IMR-90 (cell line): Measurements from ENCODE around the gene PTPMT1. TPM values are rescaled to one million over a fixed set of nuclear protein-coding genes. Genes with fewer than 3 reads are reported as not detected.

Experiments used
- ATAC-seq: fragments of 200-7000 bp; cut with Tn5 transposase; 2 replicates; pipeline ENCODE4 v1.9.1; 2020; ENCODE audit warnings: low read depth, mild to moderate bottlenecking, moderate library complexity
- BruUV-seq: library from RNA; stranded (reverse); fragments of 400-500 nt; replicated peaks from 2 replicates; lab custom pipeline; 2021; lab: Mats Ljungman, UMichigan
- CTCF ChIA-PET: fragments of 300-600 bp; formaldehyde crosslinking; extraction: SDS; loops from one replicate; lab custom pipeline; 2021; ENCODE audit warnings: antibody characterized with exemption; lab: Yijun Ruan, JAX
- POLR2A ChIA-PET: fragments of 300-600 bp; sonication (Branson Sonifier 250); formaldehyde crosslinking; loops from one replicate; lab custom pipeline; 2022; ENCODE audit warnings: antibody characterized with exemption; ENCODE audit not compliant: unreplicated experiment; lab: Charles Lee
- DNase-seq: peaks from one replicate; pipeline ENCODE4 v3.0.0; 2013
- H2AFZ ChIP-seq: replicated peaks from 2 replicates; pipeline ENCODE3; 2013; ENCODE audit warnings: low read length, mild to moderate bottlenecking; ENCODE audit not compliant: poor library complexity
- H2AK5ac ChIP-seq: 2 replicates; pipeline ENCODE4 v1.6.1; 2013; ENCODE audit warnings: low read depth, low read length, inconsistent platforms
- H2AK9ac ChIP-seq: replicated peaks from 2 replicates; pipeline ENCODE3; 2013; ENCODE audit warnings: mild to moderate bottlenecking, low read depth, low read length, moderate library complexity; ENCODE audit not compliant: poor library complexity
- H2BK120ac ChIP-seq: 2 replicates; pipeline ENCODE4 v1.6.1; 2013; ENCODE audit warnings: low read depth, low read length, inconsistent platforms
- H2BK15ac ChIP-seq: 3 replicates; pipeline ENCODE4 v1.6.1; 2013; ENCODE audit warnings: low read depth, low read length, inconsistent platforms
- H2BK20ac ChIP-seq: 2 replicates; pipeline ENCODE4 v1.6.1; 2013; ENCODE audit warnings: low read depth, mild to moderate bottlenecking, inconsistent platforms, low read length, moderate library complexity
- H2BK5ac ChIP-seq: 2 replicates; pipeline ENCODE4 v1.6.1; 2013; ENCODE audit warnings: mild to moderate bottlenecking, low read depth, low read length, inconsistent platforms; ENCODE audit not compliant: poor library complexity, severe bottlenecking
- H3K14ac ChIP-seq: replicated peaks from 2 replicates; pipeline ENCODE4 v1.6.1; 2013; ENCODE audit warnings: low read depth, low read length, inconsistent platforms
- H3K18ac ChIP-seq: 2 replicates; pipeline ENCODE4 v1.6.1; 2013; ENCODE audit warnings: low read depth, low read length, control low read depth
- H3K23ac ChIP-seq: 2 replicates; pipeline ENCODE4 v1.6.1; 2013; ENCODE audit warnings: low read depth, low read length, inconsistent platforms
- H3K27ac ChIP-seq: 2 replicates; pipeline ENCODE4 v1.5.1; 2013; ENCODE audit warnings: mild to moderate bottlenecking, control low read depth, low read length; ENCODE audit not compliant: insufficient read depth
- H3K27me3 ChIP-seq: 2 replicates; pipeline ENCODE4 v1.6.1; 2013; ENCODE audit warnings: low read length; ENCODE audit not compliant: control insufficient read depth, insufficient read depth
- H3K36me3 ChIP-seq: 2 replicates; pipeline ENCODE4 v1.6.1; 2013; ENCODE audit warnings: low read length, mixed read lengths; ENCODE audit not compliant: control insufficient read depth, insufficient read depth
- H3K4ac ChIP-seq: 2 replicates; pipeline ENCODE4 v1.6.1; 2013; ENCODE audit warnings: low read depth, low read length, inconsistent platforms
- H3K4me1 ChIP-seq: 2 replicates; pipeline ENCODE4 v1.6.1; 2013; ENCODE audit warnings: low read length, mixed read lengths; ENCODE audit not compliant: control insufficient read depth, insufficient read depth
- H3K4me2 ChIP-seq: 2 replicates; pipeline ENCODE4 v1.6.1; 2013; ENCODE audit warnings: low read depth, mild to moderate bottlenecking, control low read depth, low read length, moderate library complexity
- H3K4me3 ChIP-seq: 2 replicates; pipeline ENCODE4 v1.5.1; 2013; ENCODE audit warnings: low read depth, mild to moderate bottlenecking, control low read depth, low read length, moderate library complexity; ENCODE audit not compliant: insufficient read depth
- H3K56ac ChIP-seq: 2 replicates; pipeline ENCODE4 v1.6.1; 2013; ENCODE audit warnings: low read length, inconsistent platforms; ENCODE audit not compliant: insufficient read depth; ENCODE audit errors: extremely low read depth
- H3K79me1 ChIP-seq, 2 experiments: 2 replicates each; pipeline ENCODE4 v1.6.1; 2013; ENCODE audit warnings: low read length in 2 of 2, inconsistent platforms in 1 of 2, low read depth in 1 of 2
- H3K9ac ChIP-seq: 2 replicates; pipeline ENCODE4 v1.6.1; 2013; ENCODE audit warnings: low read depth, low read length, control low read depth
- H3K9me1 ChIP-seq: 2 replicates; pipeline ENCODE4 v1.6.1; 2013; ENCODE audit warnings: low read length, inconsistent platforms; ENCODE audit not compliant: insufficient read depth
- H3K9me3 ChIP-seq: 2 replicates; pipeline ENCODE4 v1.6.1; 2013; ENCODE audit warnings: low read length; ENCODE audit not compliant: control insufficient read depth, insufficient read depth
- H4K20me1 ChIP-seq: 2 replicates; pipeline ENCODE4 v1.6.1; 2013; ENCODE audit warnings: low read length, inconsistent platforms; ENCODE audit not compliant: insufficient read depth
- H4K5ac ChIP-seq: 2 replicates; pipeline ENCODE4 v1.6.1; 2013; ENCODE audit warnings: mild to moderate bottlenecking, low read depth, low read length, control low read depth
- H4K8ac ChIP-seq, 2 experiments: 2 replicates each; pipeline ENCODE4 v1.6.1; 2013; ENCODE audit warnings: low read depth in 2 of 2, low read length in 2 of 2, control low read depth in 1 of 2, inconsistent platforms in 1 of 2
- H4K91ac ChIP-seq: 2 replicates; pipeline ENCODE4 v1.6.1; 2013; ENCODE audit warnings: low read depth, low read length, inconsistent platforms; ENCODE audit not compliant: insufficient read depth
- CEBPB ChIP-seq: IDR thresholded peaks from 2 replicates; pipeline ENCODE4 v1.6.1; 2012; ENCODE audit warnings: low read depth, low read length, improper control_type of control experiment
- CHD1 ChIP-seq: IDR thresholded peaks from 2 replicates; pipeline ENCODE4 v1.6.1; 2012; ENCODE audit warnings: low read depth, low read length, improper control_type of control experiment
- CTCF ChIP-seq: conservative IDR thresholded peaks from 2 replicates; pipeline ENCODE4 v1.5.1; 2012; ENCODE audit warnings: mild to moderate bottlenecking, low read depth, low read length, improper control_type of control experiment
- ELK1 ChIP-seq: fragments of 150-350 bp; IDR thresholded peaks from 2 replicates; pipeline ENCODE4 v1.6.1; 2016; ENCODE audit warnings: low read depth, mild to moderate bottlenecking, low read length, moderate library complexity, borderline replicate concordance
- FOS ChIP-seq: fragments of 150-350 bp; IDR thresholded peaks from 2 replicates; pipeline ENCODE4 v1.6.1; 2016; ENCODE audit warnings: low read depth, low read length
- MAZ ChIP-seq: IDR thresholded peaks from 2 replicates; pipeline ENCODE4 v1.6.1; 2012; ENCODE audit warnings: low read depth, mild to moderate bottlenecking, low read length, improper control_type of control experiment, moderate library complexity, borderline replicate concordance
- MXI1 ChIP-seq: IDR thresholded peaks from 2 replicates; pipeline ENCODE4 v1.6.1; 2012; ENCODE audit warnings: low read depth, mild to moderate bottlenecking, low read length, moderate library complexity, borderline replicate concordance
- POLR2A ChIP-seq: IDR thresholded peaks from 2 replicates; pipeline ENCODE4 v1.6.1; 2012; ENCODE audit warnings: mild to moderate bottlenecking, low read depth, low read length
- RAD21 ChIP-seq: IDR thresholded peaks from 2 replicates; pipeline ENCODE4 v1.6.1; 2012; ENCODE audit warnings: low read length, improper control_type of control experiment
- RCOR1 ChIP-seq: IDR thresholded peaks from 2 replicates; pipeline ENCODE4 v1.6.1; 2012; ENCODE audit warnings: mild to moderate bottlenecking, low read length, improper control_type of control experiment; ENCODE audit not compliant: insufficient replicate concordance
- RFX5 ChIP-seq: IDR thresholded peaks from 2 replicates; pipeline ENCODE4 v1.8.0; 2012; ENCODE audit warnings: low read depth, mild to moderate bottlenecking, low read length, moderate library complexity
- SMC3 ChIP-seq: fragments of 150-350 bp; IDR thresholded peaks from 2 replicates; pipeline ENCODE4 v1.6.1; 2016; ENCODE audit warnings: low read depth, mild to moderate bottlenecking, antibody characterized with exemption, low read length, moderate library complexity
- USF2 ChIP-seq: fragments of 150-350 bp; IDR thresholded peaks from 2 replicates; pipeline ENCODE4 v1.6.1; 2017; ENCODE audit warnings: mild to moderate bottlenecking, antibody characterized with exemption, low read length, low read depth
- WGBS, 2 experiments: methylation state at CpG; one replicate each; pipeline versions ENCODE4 v1.1.5 to v1.1.7; 2013; ENCODE audit warnings: missing lambda C conversion rate in 2 of 2; ENCODE audit not compliant: insufficient read length in 1 of 2; ENCODE audit errors: extremely low coverage in 2 of 2; 5-methylcytosine and 5-hydroxymethylcytosine counted together
- dilution Hi-C: fragments of 300-500 bp; cut with HindIII; formaldehyde crosslinking; loops from one replicate; pipeline ENCODE4 v1.14.3; 2018; ENCODE audit warnings: low sequenced_read_pairs; ENCODE audit not compliant: unreplicated experiment
- in situ Hi-C: fragments of 300-500 bp; cut with MboI; formaldehyde crosslinking; loops from 3 replicates; pipeline ENCODE4 v1.14.3; 2019; ENCODE audit warnings: low sequenced_read_pairs, inconsistent platforms, mixed read lengths
- intact Hi-C: fragments of 100-400 bp; cut with micrococcal nuclease; formaldehyde crosslinking; loops from 2 replicates; pipeline ENCODE4 v1.10.0; 2022
- polyA plus RNA-seq, 3 experiments: library from polyadenylated mRNA; depleted of rRNA; stranded (reverse); fragments of >200 nt; gene quantifications; 2 replicates each; pipeline ENCODE4 v1.2.3, GENCODE V29; 2012; ENCODE audit warnings: low replicate concordance in 1 of 3
- total RNA-seq: library from RNA; depleted of rRNA; stranded (reverse); fragments of >200 nt; gene quantifications from 2 replicates; pipeline ENCODE4 v1.2.3, GENCODE V29; 2012

PTPMT1 gene
- total and polyA plus RNA-seq, 2 of the 4 experiments (the other 2 are of a cell fraction), result 51.6 to 55.0 TPM

GRCh38 chr11:47589977-47590861 is 24.8 kb downstream of the PTPMT1 start (continued):
- TF ChIP-seq FOS, result no peak

GRCh38 chr11:47591764-47592163 is 26.4 kb downstream of the PTPMT1 start:
- in situ Hi-C loops, result no loop called here
- Histone ChIP-seq H3K9me3 (peaks cover 3% of the 10 kb centered on the region), H2AK9ac (no peak overlapping the region), H2AFZ (no peak overlapping the region), H4K20me1 (no peaks in the 10 kb centered on the region), H3K4me2 (no peak overlapping the region), H2BK5ac (no peak overlapping the region), H3K56ac (no peak overlapping the region), H3K79me1 (no peaks in the 10 kb centered on the region), H2AK5ac (no peak overlapping the region), H3K4me1 (no peaks in the 10 kb centered on the region), H3K36me3 (no peaks in the 10 kb centered on the region), H2BK15ac (no peak overlapping the region), H3K23ac (no peak overlapping the region), H3K4me3 (no peak overlapping the region), H4K91ac (no peak overlapping the region), H3K27me3 (peaks cover 57% of the 10 kb centered on the region), H3K27ac (no peak overlapping the region), H3K4ac (no peak overlapping the region), H2BK20ac (no peak overlapping the region), H4K5ac (no peak overlapping the region), H3K9me1 (no peaks in the 10 kb centered on the region), H2BK120ac (no peak overlapping the region), H3K9ac (no peak overlapping the region), H4K8ac (no peak overlapping the region), H3K18ac (no peak overlapping the region), H3K14ac (no peak overlapping the region)
- CTCF ChIA-PET, result no interaction called here
- dilution Hi-C loops, result no loop called here
- intact Hi-C loops, result no loop called here
- no peak for ATAC-seq
- POLR2A ChIA-PET, result no interaction called here
- no CpG with 5 or more reads among the region's 7 CpGs for WGBS, 2 experiments
- no TSS peak for BruUV-seq
- DNase-seq, result no peak
- no peak for TF ChIP-seq RCOR1
- no peak for TF ChIP-seq ELK1
- no peak for TF ChIP-seq POLR2A
- no peak for TF ChIP-seq RFX5
- TF ChIP-seq MXI1, result no peak
- TF ChIP-seq USF2, result no peak
- TF ChIP-seq MAZ, result no peak
- no peak for TF ChIP-seq CEBPB
- no peak for TF ChIP-seq CTCF
- TF ChIP-seq RAD21, result no peak
- no peak for TF ChIP-seq SMC3
- TF ChIP-seq CHD1, result no peak
